ENCODE results near the gene COL5A1.
"Not testable (repeated sequence)": the region's sequence is repeated elsewhere in the genome, so short reads cannot be mapped to it uniquely, and the experiment has no call there.

COL5A1 gene

GRCh38 chr9:134693641-134694367, 52.2 kb downstream of the COL5A1 start:
- no peak for DNase-seq

- DNase-seq, result no peak
Observed at GRCh38 chr9:134694368-134694665, 52.7 kb downstream of the COL5A1 start.

- DNase-seq, result no peak
Observed at GRCh38 chr9:134694714-134695113, 53.1 kb downstream of the COL5A1 start.

- no peak for DNase-seq
Observed at GRCh38 chr9:134695144-134695543, 53.5 kb downstream of the COL5A1 start.

- no peak for DNase-seq
Observed at GRCh38 chr9:134696433-134696832, 54.8 kb downstream of the COL5A1 start.

GRCh38 chr9:134698111-134698510, 56.5 kb downstream of the COL5A1 start:
- DNase-seq, result no peak

- no peak for DNase-seq
Observed at GRCh38 chr9:134698587-134699342, 57.2 kb downstream of the COL5A1 start.

GRCh38 chr9:134699343-134699740, 57.7 kb downstream of the COL5A1 start:
- no peak for DNase-seq

- no peak for DNase-seq
Observed at GRCh38 chr9:134700636-134701350, 59.2 kb downstream of the COL5A1 start.

GRCh38 chr9:134701581-134702259, 60.1 kb downstream of the COL5A1 start:
- no peak for DNase-seq

- DNase-seq, result no peak
Observed at GRCh38 chr9:134702291-134702690, 60.7 kb downstream of the COL5A1 start.

GRCh38 chr9:134703730-134704114, 62.1 kb downstream of the COL5A1 start:
- not testable (repeated sequence) for DNase-seq

- no peak for DNase-seq
Observed at GRCh38 chr9:134704498-134704897, 62.9 kb downstream of the COL5A1 start.

GRCh38 chr9:134705786-134706185, 64.2 kb downstream of the COL5A1 start:
- no peak for DNase-seq

- no peak for DNase-seq
Observed at GRCh38 chr9:134706522-134706921, 64.9 kb downstream of the COL5A1 start.

- DNase-seq, result no peak
Observed at GRCh38 chr9:134707031-134707680, 65.6 kb downstream of the COL5A1 start.

- no peak for DNase-seq
Observed at GRCh38 chr9:134707731-134708671, 66.4 kb downstream of the COL5A1 start.

GRCh38 chr9:134708672-134709038, 67.1 kb downstream of the COL5A1 start:
- DNase-seq, result no peak

- no peak for DNase-seq
Observed at GRCh38 chr9:134709512-134710270, 68.1 kb downstream of the COL5A1 start.

- no peak for DNase-seq
Observed at GRCh38 chr9:134710271-134710540, 68.6 kb downstream of the COL5A1 start.

- no peak for DNase-seq
Observed at GRCh38 chr9:134710901-134711300, 69.3 kb downstream of the COL5A1 start.

Measured in NCI-H510A treated with DMSO at 0.1 percent for 48 hours (cell line).